Pancreas (tissue), 10 donors: ENCODE data around the gene STOX2. TPM values are rescaled to one million over a fixed set of nuclear protein-coding genes. Genes with fewer than 3 reads are reported as not detected.

Experiments used
- ATAC-seq, 4 donors: fragments of 200-7000 bp; cut with Tn5 transposase; one replicate each; pipeline versions ENCODE4 v1.8.0 to v1.9.1; 2020; ENCODE audit warnings: mild to moderate bottlenecking in 4 of 4, moderate library complexity in 4 of 4
- DNase-seq, 6 donors: peaks; one replicate each; pipeline ENCODE4 v3.0.0-alpha.2; 2020
- FAIRE-seq: peaks from 2 replicates; lab custom pipeline; 2012; peaks lifted over from hg19 to GRCh38; lab: Jason Lieb, UNC
- H3K27ac ChIP-seq, 4 donors: fragments of 200-600 bp; sonication (generic); 1 replicate in 3 of 4; 2 replicates in 1 of 4; pipeline versions ENCODE4 v1.5.0 to v1.8.0; 2020
- H3K27me3 ChIP-seq, 4 donors: fragments of 200-600 bp; one replicate each; pipeline ENCODE4 v1.8.0; 2021
- H3K36me3 ChIP-seq, 3 donors: fragments of 200-600 bp; sonication (generic) in 1 of 3; one replicate each; pipeline versions ENCODE4 v1.5.0 to v1.8.0; 2020 to 2021
- H3K4me1 ChIP-seq, 3 donors: fragments of 200-600 bp; one replicate each; pipeline ENCODE4 v1.8.0; 2021
- H3K4me3 ChIP-seq, 4 donors: fragments of 200-600 bp; sonication (generic) in 2 of 4; one replicate each; pipeline versions ENCODE4 v1.5.0 to v1.8.0; 2020 to 2021
- H3K9me3 ChIP-seq, 4 donors: fragments of 200-600 bp; one replicate each; pipeline ENCODE4 v1.8.0; 2021
- WGBS, 2 donors: extraction: QIAGEN DNeasy Blood & Tissue Kit; methylation state at CpG; one replicate each; pipeline ENCODE4 v1.1.7; 2013; 5-methylcytosine and 5-hydroxymethylcytosine counted together
- intact Hi-C, 3 donors: fragments of 100-400 bp; cut with DNase I; formaldehyde crosslinking; loops; one replicate each; pipeline versions ENCODE4 v1.11.1 to v1.14.2; 2022
- polyA plus RNA-seq, 2 donors: library from polyadenylated mRNA; stranded (reverse); fragments of 200-250 nt; gene quantifications; one replicate each; pipeline ENCODE4 v1.2.3, GENCODE V29; 2013
- total RNA-seq, 6 donors: library from RNA; stranded (reverse); fragmentation: NEBNext Ultra II Directional in 4 of 6; extraction: Animal tissue kit (Norgen Biotek cat#: 25700) in 4 of 6; gene quantifications; one replicate each; pipeline versions ENCODE4 v1.2.1 to v1.2.4, GENCODE V29; 2021 to 2023
- TF ChIP-seq, protein P1 (sequence below), 4 donors: fragments of 200-600 bp; sonication (generic) in 3 of 4; IDR thresholded peaks; one replicate each; pipeline versions ENCODE4 v1.5.0 to v1.8.0; 2021; ENCODE audit warnings: antibody characterized with exemption in 4 of 4
- donor health status: healthy with polysubstance abuse.
- donor health status: DM: no; HTN: no; CAD: no; lungs with moderate emphysema.
- donor health status: DM: no; HTN: no; CAD: no.
- donor health status: control.
- donor health status: control.
- donor health status: Bipolar disorder and iron deficiency.
- donor health status: DM: yes; HTN: yes; CAD: no.
- donor health status: DM: no; HTN: no; CAD: no.
- donor health status: DM: no; HTN: no; CAD: no.
- donor health status: DM: yes; HTN: yes; CAD: no.

STOX2 gene, protein sequence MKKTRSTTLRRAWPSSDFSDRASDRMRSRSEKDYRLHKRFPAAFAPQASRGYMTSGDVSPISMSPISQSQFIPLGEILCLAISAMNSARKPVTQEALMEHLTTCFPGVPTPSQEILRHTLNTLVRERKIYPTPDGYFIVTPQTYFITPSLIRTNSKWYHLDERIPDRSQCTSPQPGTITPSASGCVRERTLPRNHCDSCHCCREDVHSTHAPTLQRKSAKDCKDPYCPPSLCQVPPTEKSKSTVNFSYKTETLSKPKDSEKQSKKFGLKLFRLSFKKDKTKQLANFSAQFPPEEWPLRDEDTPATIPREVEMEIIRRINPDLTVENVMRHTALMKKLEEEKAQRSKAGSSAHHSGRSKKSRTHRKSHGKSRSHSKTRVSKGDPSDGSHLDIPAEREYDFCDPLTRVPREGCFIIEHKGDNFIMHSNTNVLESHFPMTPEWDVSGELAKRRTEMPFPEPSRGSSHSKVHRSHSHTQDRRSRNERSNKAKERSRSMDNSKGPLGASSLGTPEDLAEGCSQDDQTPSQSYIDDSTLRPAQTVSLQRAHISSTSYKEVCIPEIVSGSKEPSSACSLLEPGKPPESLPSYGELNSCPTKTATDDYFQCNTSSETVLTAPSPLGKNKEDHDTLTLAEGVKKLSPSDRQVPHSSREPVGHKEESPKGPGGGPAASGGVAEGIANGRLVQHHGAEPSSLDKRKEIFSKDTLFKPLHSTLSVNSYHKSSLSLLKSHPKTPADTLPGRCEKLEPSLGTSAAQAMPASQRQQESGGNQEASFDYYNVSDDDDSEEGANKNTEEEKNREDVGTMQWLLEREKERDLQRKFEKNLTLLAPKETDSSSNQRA (N-terminal part only)
- total RNA-seq (10 to 100 TPM in 2 of 6 donors, 1 to 10 TPM in 4; 6.1 to 11.9 (median 9.3) TPM), polyA plus RNA-seq (1 to 10 TPM; 3.5 to 4.2 TPM)

DNA sequence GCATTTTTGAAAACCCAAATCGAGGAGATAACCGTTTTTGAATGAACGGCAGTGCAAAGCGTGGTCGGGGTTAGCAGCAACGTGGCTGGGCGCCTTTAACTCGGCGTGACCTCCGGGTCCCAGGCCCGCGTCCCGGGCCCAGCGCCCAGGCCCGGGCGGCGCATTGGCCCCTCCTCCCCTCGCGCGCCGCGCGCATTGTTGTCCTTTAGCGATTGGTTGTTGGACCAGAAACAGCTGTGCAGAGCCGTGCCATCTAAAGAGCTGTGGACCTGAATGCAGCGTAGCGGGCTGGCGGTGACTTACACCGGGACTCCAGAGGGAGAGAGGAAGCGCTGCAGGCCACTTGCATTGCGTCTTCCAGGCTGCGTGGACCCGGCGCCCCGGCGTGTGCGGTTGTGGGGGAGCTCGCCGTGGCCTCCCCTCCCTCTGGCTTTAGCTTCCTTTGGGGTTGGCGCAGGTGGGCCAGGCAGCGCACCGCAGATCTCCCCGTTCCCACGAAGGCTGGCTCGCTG is at the start of gene STOX2:
STOX2 (plus strand) TSS at position 227 of the 512 bp plus-strand sequence. CDS start 1,484 bp downstream, outside the sequence.
- intact Hi-C loops = no loop called here
- FAIRE-seq = no peak
- Histone ChIP-seq H3K36me3 (no peaks in the 10 kb centered on the region), H3K9me3 (no peaks in the 10 kb centered on the region), H3K27me3 (no peaks in the 10 kb centered on the region), H3K4me3 (peak within 1 kb of the TSS; percentile 11 to 71 (median 60)), H3K27ac (peak within 1 kb of the TSS; percentile 50 to 80 (median 75)), H3K4me1 (peaks cover 0 to 5% (median 3%) of the 10 kb centered on the region in 3 donors)
- peak; percentile 91 to 94 (median 92) for ATAC-seq
- TF ChIP-seq, protein P1, sequence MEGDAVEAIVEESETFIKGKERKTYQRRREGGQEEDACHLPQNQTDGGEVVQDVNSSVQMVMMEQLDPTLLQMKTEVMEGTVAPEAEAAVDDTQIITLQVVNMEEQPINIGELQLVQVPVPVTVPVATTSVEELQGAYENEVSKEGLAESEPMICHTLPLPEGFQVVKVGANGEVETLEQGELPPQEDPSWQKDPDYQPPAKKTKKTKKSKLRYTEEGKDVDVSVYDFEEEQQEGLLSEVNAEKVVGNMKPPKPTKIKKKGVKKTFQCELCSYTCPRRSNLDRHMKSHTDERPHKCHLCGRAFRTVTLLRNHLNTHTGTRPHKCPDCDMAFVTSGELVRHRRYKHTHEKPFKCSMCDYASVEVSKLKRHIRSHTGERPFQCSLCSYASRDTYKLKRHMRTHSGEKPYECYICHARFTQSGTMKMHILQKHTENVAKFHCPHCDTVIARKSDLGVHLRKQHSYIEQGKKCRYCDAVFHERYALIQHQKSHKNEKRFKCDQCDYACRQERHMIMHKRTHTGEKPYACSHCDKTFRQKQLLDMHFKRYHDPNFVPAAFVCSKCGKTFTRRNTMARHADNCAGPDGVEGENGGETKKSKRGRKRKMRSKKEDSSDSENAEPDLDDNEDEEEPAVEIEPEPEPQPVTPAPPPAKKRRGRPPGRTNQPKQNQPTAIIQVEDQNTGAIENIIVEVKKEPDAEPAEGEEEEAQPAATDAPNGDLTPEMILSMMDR (IDR thresholded peaks at IDR 0.05) = no peak
- WGBS, 2 donors = 0 to 1% methylated on average over 42 to 45 of the region's 45 CpGs
- peak; percentile 85 to 95 (median 90) for DNase-seq

DNA sequence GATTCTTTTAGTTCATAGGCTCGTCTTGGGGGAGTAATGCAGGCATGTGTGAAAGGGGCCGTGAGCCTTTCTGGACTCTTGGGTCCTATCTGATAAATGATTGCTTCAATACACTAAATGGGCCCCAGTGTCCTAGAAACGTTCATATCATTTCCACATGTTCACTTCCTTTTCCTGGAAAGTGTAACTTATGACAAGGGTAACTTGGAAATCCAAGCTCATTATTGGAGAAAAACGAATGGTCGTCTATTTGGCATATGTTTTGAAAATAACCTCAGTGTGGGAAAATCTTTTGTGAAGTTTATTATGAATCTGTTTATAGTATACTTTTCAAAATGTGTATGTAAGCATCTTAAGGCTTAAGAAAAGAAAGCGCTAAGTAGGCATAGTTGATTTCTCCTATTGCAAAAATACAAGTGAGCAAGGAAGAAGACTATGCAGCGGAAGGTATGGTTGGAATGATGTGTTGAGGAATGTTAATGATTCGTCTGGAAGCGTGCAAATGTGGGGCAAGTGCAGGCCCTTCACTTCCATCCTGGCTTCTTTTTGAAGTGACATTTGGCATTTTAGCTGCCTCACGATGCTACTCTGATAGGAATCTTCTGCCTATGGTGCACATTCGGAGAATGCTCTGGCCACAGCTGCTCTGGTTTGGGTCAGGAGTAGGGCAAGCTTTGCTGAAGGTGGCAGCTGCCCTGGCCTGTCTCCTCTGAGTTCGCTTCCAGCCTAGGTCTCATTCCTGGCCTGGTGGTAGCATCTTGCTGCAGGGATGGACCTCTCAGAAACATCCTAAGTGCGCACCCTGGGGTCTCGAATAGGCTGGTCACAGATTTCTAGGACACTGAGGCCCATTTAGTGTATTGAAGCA is 49.5 kb upstream of the STOX2 start:
- Histone ChIP-seq H3K27ac (no peak overlapping the region), H3K9me3 (no peaks in the 10 kb centered on the region), H3K4me3 (no peak overlapping the region), H3K27me3 (no peaks in the 10 kb centered on the region), H3K4me1 (peaks cover 0 to 3% (median 0%) of the 10 kb centered on the region in 3 donors), H3K36me3 (no peaks in the 10 kb centered on the region)
- WGBS, 2 donors = 82 to 84% methylated on average over 14 of the region's 14 CpGs
- intact Hi-C loops = no loop called here
- ATAC-seq (no peak), FAIRE-seq (no peak), DNase-seq (no peak)
- TF ChIP-seq, protein P1 (IDR thresholded peaks at IDR 0.05) = no peak

- ATAC-seq = no peak
Observed at GRCh38 chr4:183857040-183857439, 48.1 kb upstream of the STOX2 start.

More at GRCh38 chr4:183857040-183857439, 48.1 kb upstream of the STOX2 start:
- Histone ChIP-seq H3K36me3 (no peaks in the 10 kb centered on the region), H3K27ac (no peak overlapping the region), H3K4me3 (no peak overlapping the region), H3K27me3 (no peaks in the 10 kb centered on the region), H3K4me1 (peaks cover 0 to 3% (median 0%) of the 10 kb centered on the region in 3 donors), H3K9me3 (no peaks in the 10 kb centered on the region)
- DNase-seq (no peak), FAIRE-seq (no peak)
- TF ChIP-seq, protein P1 (IDR thresholded peaks at IDR 0.05) = no peak
- intact Hi-C loops = no loop called here
- WGBS, 2 donors = 91 to 92% methylated on average over 5 of the region's 5 CpGs
